ENCODE measurements around the gene ERCC4. TPM values are rescaled to one million over a fixed set of nuclear protein-coding genes. Genes with fewer than 3 reads are reported as not detected.
"Not testable (repeated sequence)": the region's sequence is repeated elsewhere in the genome, so short reads cannot be mapped to it uniquely, and the experiment has no call there.

The ERCC4 gene
- polyA plus RNA-seq (2013, experiment 1 of 2; ENCODE audit: insufficient read length): 8.1 TPM
- 9.2 TPM for polyA plus RNA-seq (2013, experiment 2 of 2; ENCODE audit: insufficient read length)

DNA sequence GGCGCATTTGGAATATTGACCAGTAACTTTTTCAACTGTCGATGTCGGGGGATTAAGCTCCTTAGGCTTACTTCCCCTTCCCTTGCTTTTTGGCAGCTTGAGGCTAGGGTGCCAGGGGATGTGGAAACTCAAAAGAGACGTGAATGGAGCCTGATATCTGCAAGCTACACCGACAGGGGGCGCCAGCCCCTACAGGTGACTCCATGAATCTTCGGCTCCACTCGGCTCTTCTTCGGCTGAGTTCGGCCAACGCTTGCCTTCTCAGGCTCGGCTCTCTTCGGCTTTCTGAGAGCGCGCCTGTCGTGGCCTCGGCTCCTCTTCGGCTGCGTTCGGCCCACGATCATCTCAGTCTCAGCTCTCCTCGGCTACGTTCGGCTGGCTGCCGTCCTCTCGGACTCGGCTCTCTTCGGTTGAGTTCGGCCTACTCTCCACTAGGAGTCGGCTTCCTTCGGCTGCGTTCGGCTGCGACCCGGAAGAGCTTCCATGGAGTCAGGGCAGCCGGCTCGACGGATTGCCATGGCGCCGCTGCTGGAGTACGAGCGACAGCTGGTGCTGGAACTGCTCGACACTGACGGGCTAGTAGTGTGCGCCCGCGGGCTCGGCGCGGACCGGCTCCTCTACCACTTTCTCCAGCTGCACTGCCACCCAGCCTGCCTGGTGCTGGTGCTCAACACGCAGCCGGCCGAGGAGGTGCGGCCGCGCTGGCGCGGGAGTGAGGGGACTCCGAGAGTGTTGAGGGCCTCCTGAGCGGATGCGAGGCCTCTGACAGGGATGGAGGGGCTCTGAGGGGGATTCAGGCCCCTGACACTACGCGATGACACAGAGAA lies at the start of gene ERCC4:
TSS of gene ERCC4 (plus strand) at position 472 of the 827 bp plus-strand sequence. CDS start at position 484, 12 bp downstream.
- peak; percentile 98 for DNase-seq

DNA sequence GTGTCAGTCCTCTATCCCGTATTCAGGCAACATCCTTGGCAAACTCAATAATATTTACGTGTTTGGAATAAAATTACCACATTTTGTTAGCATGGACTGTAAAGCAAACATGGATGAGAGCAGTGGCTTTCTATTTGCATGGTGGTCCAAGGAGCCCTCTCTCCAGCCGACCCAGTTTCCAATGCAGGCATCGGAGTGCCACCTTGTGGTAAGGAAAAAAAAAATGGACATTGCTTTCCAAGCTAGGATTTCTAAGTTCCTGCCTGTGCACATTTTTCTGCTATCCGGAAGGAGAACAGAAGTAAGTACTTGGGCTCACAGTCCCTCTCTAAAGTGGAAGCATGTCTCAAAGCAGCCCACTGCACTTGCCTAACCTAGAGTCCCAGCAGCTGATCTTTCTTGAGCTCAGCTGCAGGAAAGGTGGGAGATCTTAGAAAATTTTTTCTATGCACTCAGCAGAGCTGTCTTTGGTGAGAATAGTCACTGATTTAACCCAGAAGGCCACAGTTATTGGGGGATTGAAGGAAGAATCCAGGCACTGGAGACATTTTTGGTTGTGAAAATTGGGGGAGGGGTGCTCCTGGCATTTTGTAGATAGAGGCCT lies 46.0 kb upstream of the ERCC4 start:
- peak; percentile 7 for DNase-seq

DNA sequence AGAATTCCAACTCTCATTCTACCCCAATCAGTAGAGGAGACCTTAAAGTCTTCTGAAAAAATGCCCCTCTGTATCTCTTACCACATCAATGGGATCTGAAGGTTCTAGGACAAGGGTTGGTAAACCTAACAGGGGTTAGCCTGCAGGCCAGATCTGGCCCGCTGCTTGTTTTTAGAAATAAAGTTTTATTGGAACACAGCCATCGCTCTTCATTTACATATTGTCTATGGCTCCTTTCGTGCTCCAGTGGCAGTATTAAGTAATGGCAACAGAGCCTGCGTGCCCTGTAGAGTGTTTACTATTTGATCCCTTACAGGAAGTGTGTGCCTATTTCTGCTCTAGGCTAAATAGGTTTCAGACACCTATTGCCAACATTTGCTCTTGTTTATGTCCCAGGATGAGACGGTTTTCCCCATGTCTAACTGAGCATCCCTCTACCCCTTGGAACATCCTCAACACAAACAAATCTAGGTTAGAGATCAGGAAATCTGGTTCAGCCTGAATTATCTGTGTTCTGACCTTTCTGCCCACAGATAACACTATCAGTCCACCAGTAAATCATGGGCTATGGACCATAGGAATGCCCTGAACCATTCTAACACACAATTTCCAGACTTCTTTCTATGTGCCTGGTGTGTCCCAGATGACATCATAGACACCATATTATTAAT lies 44.2 kb upstream of the ERCC4 start:
- DNase-seq: no peak

DNA sequence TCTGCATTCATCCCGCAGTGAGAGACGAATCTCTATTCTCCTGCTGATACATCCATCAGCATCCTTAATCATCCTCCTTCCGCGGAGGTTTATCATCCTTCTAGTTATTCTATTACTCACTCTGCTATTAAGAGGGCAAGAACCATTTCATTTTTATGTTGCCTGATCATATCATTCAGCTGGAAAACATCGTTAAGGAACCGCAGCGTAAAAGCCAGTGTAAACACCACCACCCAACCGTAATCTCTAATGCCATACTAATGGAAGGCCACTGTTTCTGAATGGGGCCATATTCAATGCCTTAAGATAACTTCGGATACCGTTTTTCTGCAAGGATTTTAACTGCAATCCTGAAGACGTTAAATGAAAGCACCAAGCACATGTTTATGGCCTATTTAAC lies 36.7 kb upstream of the ERCC4 start:
- no peak for DNase-seq

DNA sequence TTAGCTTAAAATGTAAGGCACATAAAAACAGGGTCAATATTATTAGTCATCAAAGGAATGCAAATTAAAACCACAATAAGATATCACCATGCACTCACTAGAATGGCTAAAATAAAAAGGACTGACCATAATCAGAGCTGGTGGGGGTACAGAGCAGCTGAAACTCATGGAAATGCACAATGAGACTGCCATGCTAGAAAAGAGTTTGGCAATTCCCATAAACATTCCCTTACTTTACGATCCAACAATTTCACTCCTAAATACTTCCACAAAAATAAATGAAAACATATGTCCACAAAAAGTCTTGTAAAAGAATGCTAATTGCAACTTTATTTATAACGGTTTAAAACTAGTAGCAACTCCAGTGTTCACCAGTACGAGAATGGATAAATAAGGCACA lies 36.1 kb upstream of the ERCC4 start:
- no peak for DNase-seq

DNA sequence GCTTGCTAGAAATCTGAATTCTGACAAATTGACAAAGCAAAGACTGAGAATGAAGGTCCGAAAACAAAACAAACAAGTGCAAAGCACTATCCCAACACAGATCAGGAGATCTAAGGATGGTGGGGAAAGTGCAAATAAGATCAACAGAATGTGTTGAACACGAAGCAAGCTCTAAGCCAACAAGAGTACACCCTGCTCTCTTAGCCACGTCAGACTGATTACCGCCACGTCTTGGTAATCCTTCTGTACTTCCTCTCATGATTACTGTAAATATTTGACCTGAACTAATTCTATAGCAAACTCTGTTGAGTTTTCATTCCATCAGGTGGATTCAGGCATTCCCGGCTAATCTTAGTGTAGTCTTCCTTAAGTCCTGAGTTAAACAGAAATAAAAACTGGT lies 34.3 kb upstream of the ERCC4 start:
- no peak for DNase-seq

DNA sequence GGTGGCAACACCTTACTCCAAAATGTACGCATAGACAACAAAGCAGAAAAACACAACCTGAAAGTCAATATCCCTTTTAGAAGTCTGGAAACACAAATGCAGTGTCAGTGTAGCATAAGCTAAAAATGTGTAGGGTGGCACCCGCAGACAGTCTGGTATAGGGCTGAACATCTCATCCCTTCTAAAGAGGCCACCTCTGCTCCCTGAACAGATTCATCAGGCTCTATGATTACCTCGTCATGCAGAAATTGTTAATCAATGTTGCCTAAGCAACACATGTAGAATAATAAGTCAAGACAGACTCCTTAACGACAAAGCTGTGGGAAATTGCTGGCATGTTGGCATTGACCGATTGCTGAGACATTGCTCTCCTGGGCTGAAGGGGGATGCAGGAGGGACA lies 33.3 kb upstream of the ERCC4 start:
- DNase-seq: no peak

DNA sequence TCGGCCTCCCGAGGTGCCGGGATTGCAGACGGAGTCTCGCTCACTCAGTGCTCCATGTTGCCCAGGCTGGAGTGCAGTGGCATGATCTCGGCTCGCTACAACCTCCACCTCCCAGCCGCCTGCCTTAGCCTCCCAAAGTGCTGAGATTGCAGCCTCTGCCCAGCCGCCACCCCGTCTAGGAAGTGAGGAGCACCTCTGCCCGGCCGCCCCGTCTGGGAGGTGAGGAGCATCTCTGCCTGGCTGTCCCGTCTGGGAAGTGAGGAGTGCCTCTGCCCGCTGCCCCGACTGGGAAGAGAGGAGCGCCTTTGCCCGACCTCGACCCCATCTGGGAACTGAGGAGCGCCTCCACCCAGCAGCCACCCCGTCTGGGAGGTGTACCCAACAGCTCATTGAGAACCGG lies 30.6 kb upstream of the ERCC4 start:
- DNase-seq: not testable (repeated sequence)

DNA sequence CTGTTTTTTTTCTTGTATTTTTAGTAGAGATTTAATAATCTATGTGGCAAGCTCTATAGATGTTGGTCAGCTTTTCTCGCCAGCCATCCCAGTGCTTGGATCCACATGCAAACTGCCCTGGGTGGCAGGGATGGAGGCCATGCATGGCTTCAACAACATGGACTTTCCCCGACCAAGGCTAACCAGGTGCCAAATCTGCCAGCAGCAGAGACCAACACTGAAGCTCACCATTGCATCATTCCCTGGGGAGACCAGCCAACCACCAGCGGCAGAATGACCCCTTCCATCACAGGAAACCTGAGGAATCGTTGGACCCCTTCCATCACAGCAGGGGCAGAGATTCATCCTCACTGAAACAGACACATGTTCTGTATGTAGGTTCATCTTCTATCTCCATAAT lies 27.7 kb upstream of the ERCC4 start:
- DNase-seq: no peak

DNA sequence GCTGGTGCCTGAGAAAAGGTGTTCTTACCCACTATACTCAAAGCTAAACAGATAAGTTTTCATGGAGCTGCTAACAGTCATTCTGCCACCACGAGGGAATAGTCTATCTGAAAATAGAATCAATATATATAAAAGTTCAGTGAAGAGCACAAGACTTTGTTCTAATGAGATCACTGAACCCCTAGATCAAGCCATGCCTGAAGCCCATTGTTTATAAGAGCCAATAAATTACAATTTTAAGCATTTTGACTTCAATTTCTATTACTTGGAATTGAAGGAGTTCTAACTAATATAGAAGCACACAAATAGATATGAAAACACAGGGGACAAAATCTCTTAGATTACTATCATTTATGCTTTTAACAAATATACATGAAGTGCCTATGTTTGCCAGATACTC lies 24.4 kb upstream of the ERCC4 start:
- no peak for DNase-seq

DNA sequence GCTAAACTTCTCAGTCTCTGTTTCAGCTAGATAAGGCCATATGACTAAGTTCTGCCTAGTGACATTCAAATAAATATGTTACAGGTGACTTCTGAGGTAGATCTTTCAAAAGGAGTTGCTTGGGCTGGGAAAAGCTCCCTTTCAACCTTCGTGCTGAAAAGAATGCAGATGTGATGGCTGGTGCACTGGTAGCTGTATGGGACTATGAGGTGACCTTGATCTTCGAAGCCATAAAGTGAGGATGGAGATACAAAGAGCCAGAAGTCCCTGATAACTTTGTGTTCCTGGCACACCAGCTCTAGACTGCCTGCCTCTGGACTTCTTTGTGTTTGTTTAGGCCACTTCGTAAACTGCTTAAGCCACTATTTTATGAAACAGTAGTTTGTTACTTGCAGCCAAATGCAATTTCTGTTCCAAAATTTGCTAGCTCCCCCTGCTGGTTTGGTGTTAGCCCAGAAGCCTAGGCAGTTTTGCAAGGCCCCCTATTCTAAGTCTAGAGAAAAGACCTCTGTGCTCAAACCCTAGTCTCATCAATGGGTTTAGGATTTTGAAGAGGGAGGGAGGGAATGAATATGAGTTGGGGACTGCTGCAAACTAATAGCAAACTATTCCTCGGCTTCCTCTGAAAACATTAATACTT lies 23.3 kb upstream of the ERCC4 start:
- no peak for DNase-seq

DNA sequence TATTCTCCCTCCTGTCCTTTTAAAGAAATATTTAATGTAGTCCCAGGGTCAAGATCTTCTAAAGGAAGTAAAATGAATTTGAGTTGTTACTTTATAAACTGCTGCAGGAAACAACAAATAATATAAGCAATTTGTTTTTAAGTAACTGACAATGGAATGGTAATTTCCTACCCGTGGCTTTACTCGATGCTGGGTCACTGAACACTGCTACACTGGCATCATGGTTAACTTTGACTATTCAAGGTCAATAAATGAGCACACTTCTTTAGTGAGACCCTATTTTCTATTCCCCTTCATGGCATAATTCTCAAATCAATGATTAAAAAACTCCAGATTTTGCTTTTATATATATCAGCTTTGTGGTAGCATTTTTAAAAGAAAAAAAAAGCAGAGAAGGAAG lies 22.1 kb upstream of the ERCC4 start:
- DNase-seq: no peak

DNA sequence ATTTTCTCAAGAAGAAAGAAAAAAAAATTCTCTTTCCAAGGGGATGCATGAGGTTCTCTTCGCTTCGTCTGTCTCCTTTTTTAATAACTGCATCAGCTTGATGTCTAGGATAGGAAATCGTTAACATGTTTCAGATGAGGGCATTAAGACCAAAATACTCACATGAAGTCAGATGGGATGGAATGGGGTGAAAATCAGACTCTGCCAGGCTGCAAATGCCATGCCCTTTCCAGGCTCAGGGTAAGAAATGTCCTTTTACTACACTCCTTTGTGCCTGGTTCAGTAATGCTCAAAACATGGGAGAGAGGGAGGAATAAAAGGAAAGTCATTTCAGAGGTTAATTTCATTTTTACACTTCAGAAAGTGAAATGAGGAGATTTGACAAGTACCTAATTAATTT lies 21.7 kb upstream of the ERCC4 start:
- DNase-seq: no peak

DNA sequence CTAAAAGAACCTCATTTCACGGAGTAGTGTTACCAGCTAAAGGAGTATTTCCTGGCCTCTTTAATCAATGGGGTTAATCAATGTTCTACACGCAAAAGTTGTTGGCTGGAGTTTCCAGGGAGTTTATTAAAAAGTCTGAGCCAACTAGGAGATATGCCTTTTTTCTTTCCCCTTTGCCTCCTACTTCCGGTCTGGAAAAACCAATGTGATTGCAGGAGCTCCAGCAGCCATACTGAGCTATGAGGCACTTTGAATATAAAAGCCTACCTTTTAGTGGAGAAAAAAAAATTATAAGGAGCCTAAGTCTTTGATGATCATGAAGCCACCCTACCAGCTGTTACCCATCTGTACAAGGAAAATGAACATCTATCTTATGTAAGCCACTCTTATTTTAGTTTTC lies 17.9 kb upstream of the ERCC4 start:
- DNase-seq: no peak

DNA sequence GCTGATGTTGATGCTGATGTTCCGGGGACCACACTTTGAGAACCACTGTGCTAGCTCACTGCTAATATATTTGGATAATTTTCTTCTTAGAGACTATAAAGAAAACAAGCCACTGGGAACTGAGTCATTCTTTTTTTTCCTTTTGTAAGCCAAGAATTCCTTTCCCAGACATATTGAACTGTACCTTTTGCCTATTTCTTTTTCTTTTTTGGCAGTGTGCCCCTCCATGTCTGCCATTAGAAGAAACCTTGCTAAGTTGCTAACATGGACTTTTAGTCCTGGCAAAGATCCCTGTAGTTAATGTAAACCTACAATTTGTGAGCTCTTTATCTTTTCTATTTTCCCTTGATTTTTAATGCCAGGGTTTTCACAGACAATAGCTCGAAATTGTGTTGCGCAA lies 17.3 kb upstream of the ERCC4 start:
- peak; percentile 40 for DNase-seq

DNA sequence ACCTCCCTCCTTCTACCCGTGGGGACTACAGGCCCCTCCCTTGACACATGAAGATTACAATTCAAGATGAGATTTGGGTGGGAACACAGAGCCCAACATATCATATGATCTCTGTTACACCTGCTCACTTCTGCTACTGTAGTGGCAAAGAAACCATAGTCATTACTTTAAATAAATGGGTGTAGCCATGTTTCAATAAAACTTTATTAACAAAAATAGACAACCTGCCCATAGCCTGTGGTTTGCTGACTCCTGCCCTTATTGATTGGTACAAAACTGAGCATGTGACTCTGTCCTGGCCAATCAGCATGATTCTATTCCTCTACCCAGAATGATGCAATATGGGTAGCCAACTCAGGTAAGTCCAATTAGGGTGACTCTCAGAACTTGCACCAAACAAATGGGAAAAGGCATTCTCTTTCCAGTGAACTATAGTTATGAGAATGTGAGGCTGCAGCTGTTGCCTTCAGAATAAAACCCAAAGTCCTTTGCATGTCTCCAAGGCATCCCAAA lies 15.7 kb upstream of the ERCC4 start:
- DNase-seq: no peak

DNA sequence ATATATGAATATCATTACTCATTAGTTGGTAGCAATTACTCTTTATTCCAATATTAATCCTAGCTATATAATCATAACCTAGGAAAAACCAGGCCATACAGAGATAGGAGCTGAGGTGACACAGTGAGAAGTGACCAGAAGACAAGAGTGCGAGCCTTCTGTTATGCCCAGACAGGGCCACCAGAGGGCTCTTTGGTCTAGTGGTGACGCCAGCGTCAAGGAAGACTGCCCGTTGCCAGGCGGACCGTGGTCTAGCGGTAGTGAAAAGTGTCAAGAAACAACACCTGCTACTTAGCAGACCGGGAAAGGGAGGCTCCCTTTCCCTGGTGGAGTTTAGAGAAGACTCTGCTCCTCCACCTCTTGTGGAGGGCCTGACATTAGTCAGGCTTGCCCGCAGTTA lies 15.1 kb upstream of the ERCC4 start:
- DNase-seq: peak; percentile 13

DNA sequence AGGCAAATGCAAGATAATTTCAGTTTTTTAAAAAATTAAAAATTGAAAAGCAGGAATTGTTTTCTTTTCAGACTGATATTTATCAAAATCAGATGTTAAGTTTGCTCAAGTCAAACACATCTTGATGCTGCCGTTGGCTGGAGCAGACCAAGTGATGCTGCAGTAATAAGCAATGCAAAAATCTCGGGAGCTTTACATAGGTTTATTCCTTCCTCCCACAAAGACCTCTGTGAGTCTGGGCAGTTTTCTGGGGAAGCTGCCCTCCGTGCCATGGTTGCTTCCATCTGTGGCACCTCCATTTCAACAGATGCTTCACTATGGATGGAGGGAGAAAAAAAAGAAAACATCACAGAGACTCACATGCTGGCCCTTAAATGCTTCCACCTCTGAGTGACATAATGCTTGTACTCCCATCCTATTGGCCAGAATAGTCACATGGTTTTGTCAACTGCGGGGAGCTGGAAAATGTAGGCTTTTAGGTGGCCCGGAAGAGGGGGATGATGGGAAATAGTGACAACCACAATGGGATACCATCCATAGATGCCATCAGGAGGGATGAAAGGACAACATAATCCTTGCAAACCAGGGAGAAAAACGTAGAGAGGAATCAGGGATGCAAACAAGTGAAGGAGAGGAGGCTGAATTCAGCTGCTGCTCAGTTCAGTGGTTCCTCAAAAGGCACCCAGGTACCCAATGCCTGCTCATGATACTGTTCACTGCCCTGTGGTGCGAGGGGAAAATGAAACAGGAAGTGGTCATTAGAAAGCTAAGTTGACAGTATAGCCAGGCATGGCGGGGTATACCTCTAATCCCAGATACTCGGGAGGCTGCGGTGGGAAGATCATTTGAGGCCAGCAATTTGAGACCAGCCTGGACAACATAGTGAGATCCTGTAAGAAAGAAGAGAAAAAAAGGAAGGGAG lies 13.5 kb upstream of the ERCC4 start:
- no peak for DNase-seq

DNA sequence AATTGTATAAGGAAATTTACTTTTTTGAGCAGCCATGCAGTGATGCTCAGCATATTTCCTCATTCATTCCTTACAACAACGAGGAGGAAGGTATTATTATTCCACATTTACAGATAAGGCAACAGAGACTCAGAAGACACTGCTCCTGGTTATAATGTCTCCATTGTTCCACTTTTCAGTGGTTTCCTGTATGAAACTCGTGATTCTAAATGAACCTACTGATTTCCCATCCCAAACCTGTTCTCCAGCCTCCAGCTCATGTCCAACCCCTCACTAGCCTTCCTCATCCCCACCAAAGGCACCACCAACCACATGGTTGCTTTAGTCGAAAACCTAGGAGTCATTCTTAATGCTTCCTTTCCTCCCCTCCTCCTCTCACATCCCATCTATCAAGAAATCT lies 12.5 kb upstream of the ERCC4 start:
- DNase-seq: no peak

DNA sequence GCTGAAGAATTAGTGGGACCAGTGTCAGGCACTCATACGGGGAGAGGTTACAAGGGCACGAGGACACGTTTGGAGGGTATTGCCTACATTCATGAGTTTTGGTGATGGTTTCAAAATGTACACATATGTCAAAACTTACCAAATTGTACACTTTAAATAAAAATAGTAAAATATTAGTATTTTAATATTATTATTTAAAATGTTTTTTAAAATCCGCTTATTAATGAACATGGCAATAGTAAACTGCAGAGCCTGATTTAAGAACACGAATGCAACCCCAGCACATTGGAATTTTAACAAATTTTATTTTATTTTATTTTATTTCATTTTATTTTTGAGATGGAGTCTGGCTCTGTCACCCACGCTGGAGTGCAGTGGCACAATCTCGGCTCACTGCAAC lies 10.9 kb upstream of the ERCC4 start:
- DNase-seq: no peak

DNA sequence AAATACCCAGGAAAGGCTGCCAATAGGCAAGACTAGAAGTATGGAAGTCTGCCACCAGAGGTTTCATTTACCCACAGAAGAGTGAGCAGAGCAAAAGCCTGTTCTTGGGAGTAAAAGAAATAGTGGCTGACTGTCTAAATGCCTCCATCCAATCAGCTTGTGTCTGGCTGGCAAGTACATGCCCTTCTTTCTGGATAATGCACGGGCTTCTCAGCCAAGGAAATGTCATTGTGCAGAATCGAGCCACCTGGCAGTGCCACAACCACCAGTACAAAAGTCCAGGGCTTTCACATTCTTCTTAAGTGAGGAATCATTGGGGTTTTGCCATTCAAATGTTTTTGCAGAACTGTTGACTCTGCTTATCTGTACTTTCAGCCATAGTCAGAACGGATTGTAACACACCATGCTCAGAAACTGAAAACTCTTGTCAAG lies 10.1 kb upstream of the ERCC4 start:
- DNase-seq: peak; percentile 28

DNA sequence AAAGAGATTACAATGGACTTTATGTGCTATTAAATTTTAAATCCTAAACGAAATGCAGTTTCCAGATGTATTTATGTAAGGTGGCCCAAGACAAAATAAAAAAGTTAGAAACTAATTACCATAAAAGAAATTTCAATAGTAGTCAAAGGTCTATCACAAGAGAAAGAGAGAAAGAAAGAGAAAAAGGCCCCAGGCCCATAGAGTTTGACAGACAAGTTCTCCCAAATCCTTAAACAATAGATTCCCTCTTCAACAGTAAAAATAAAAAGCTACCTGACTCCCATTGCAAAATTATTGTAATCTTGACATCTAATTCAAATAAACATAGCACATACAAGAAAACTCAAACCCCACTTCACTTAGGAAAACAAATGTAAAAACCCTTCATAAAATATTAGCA lies 8.6 kb upstream of the ERCC4 start:
- DNase-seq: no peak

All from fibroblast of skin of back (primary cell).